ENCODE data around the gene JPH2.

DNA sequence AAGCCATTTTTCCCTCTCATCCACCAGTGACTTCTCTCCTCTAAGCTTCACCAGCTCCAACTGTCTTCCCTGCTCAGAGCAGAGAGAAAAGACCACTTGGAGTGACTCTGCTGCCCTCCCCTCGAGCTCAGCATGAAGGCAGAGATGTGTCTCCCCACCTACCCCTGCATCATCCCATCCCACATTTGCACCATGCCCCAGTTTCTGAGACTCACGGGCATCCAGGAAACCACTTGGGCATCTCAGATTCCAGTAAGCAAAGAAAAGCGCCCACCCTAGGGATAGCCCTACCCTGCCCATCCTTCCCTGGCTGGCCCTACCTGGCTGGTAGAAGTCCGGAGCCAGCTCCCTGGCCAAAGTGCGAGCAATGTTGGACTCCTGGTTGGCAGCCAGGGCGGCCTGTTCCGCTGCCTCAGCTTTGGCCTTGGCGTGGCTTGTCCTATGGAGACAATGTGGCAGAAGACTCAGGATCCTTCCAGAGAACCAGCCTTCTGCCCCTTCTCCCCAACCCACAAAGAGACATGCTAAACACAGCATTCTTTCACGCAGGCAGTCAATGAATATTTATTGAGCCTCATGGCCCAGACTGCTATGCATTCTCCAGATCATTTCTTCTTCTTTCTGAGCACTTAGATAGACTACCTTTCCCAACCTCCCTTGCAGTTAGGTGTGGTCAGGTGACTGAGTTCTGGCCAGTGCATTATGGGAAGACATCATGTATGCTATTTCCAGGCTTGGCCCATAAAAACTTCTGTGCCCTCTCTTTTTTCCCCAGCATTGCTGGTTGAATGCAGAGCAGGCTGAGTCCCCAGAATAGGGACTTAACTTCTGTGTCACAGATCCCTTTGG is 68.6 kb downstream of the JPH2 start:
- TF ChIP-seq, protein P1, sequence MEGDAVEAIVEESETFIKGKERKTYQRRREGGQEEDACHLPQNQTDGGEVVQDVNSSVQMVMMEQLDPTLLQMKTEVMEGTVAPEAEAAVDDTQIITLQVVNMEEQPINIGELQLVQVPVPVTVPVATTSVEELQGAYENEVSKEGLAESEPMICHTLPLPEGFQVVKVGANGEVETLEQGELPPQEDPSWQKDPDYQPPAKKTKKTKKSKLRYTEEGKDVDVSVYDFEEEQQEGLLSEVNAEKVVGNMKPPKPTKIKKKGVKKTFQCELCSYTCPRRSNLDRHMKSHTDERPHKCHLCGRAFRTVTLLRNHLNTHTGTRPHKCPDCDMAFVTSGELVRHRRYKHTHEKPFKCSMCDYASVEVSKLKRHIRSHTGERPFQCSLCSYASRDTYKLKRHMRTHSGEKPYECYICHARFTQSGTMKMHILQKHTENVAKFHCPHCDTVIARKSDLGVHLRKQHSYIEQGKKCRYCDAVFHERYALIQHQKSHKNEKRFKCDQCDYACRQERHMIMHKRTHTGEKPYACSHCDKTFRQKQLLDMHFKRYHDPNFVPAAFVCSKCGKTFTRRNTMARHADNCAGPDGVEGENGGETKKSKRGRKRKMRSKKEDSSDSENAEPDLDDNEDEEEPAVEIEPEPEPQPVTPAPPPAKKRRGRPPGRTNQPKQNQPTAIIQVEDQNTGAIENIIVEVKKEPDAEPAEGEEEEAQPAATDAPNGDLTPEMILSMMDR (IDR thresholded peaks at IDR 0.05; ENCODE audit: insufficient read depth, low read depth, low read length), result no peak
- TF ChIP-seq EZH2 (IDR thresholded peaks at IDR 0.05; ENCODE audit: insufficient read depth, low read length), result no peak
